ENCODE measurements around the gene TMED10.

Gene TMED10

GRCh38 chr14:75126679-75127473, 49.5 kb downstream of the TMED10 start, which contains the start of gene NEK9:
NEK9 (minus strand) TSS chr14:75127048; CDS start chr14:75126921, 127 bp downstream.
- peak; percentile 81 to 89 for DNase-seq

- peak in 1 of 2 experiments; percentile 46 for DNase-seq
These were observed 50.3 kb downstream of the TMED10 start for GRCh38 chr14:75126121-75126544.

- DNase-seq, result peak in 1 of 2 experiments; percentile 49
These were observed 50.8 kb downstream of the TMED10 start for GRCh38 chr14:75125617-75126016.

GRCh38 chr14:75123991-75124390, 52.4 kb downstream of the TMED10 start:
- DNase-seq, result peak; percentile 43 to 84

GRCh38 chr14:75121552-75121951, 54.9 kb downstream of the TMED10 start:
- DNase-seq, result no peak

GRCh38 chr14:75120541-75121291, 55.7 kb downstream of the TMED10 start:
- no peak for DNase-seq

GRCh38 chr14:75119056-75119455, 57.4 kb downstream of the TMED10 start:
- DNase-seq, result no peak

- no peak for DNase-seq
These were observed 62.4 kb downstream of the TMED10 start for GRCh38 chr14:75113932-75114539.

- no peak for DNase-seq
These were observed 66.5 kb downstream of the TMED10 start for GRCh38 chr14:75109877-75110276.

- DNase-seq, result no peak
These were observed 69.2 kb downstream of the TMED10 start for GRCh38 chr14:75107186-75107585.

- no peak for DNase-seq
These were observed 74.9 kb downstream of the TMED10 start for GRCh38 chr14:75101491-75101890.

GRCh38 chr14:75098682-75099081, 77.7 kb downstream of the TMED10 start:
- no peak for DNase-seq

- no peak for DNase-seq
These were observed 78.2 kb downstream of the TMED10 start for GRCh38 chr14:75098212-75098611.

GRCh38 chr14:75096959-75097358, 79.5 kb downstream of the TMED10 start:
- no peak for DNase-seq

- no peak for DNase-seq
These were observed 80.7 kb downstream of the TMED10 start for GRCh38 chr14:75095690-75096089.

GRCh38 chr14:75094896-75095295, 81.5 kb downstream of the TMED10 start:
- no peak for DNase-seq

- no peak for DNase-seq
These were observed 83.7 kb downstream of the TMED10 start for GRCh38 chr14:75092698-75093097.

- DNase-seq, result no peak
These were observed 85.2 kb downstream of the TMED10 start for GRCh38 chr14:75091251-75091650.

GRCh38 chr14:75090353-75090752, 86.1 kb downstream of the TMED10 start:
- no peak for DNase-seq

GRCh38 chr14:75088566-75089373, 87.6 kb downstream of the TMED10 start:
- peak; percentile 11 to 57 for DNase-seq

- DNase-seq, result no peak
These were observed 88.3 kb downstream of the TMED10 start for GRCh38 chr14:75088153-75088552.

- peak in 1 of 2 experiments; percentile 53 for DNase-seq
These were observed 91.9 kb downstream of the TMED10 start for GRCh38 chr14:75084513-75084912.

GRCh38 chr14:75083271-75083670, 93.1 kb downstream of the TMED10 start:
- DNase-seq, result no peak
